ENCODE measurements around the gene FOXL2. TPM values are rescaled to one million over a fixed set of nuclear protein-coding genes. Genes with fewer than 3 reads are reported as not detected.

FOXL2 gene
- total and polyA plus RNA-seq, 2 of the 13 experiments (the other 11 are each of a cell fraction or from before 2014, with no cell fraction given): not detected

DNA sequence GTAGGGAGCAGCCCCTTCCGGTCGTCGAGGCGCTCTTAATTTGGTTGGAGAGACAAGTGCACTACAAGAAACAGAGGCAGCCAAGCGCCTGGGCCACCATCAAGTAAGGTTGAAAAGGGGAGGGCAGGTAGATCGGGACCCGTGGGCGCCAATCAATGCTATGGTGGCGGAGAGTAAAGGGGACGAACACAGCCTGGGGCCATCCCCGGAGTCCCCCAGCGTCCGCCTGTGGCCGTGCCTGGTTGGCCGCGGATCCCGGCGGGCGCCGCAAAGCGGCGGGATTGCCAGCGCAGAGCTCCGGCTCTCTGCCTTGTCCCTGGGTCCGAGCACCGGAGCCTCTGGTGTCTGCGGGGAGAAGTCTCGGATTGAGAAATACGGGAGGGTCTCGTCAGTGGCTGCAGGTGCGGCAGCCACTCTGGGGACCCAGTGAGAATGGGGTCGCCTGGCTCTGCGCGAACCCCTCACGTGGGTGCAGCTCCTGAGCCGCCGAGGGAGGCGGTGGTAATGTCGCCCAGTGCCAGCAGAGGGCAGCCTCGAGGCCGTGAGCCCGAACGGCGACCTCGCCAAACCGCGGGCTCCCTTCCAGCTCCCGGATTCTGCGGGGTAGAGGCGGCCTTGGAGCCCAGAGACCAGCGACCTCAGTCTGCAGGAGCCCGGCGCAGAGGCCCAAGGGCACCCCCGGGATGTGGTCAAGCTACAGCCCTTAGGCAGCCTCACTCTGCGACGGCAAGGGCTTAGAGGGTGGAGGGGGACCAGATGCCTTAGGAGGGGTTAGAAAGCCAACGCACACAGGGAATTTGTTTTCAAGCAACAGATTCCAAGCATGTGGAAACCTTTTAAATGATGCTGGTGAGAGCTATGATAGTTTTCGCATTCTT is 10.8 kb downstream of the FOXL2 start (continued):
- TF ChIP-seq, protein P1, sequence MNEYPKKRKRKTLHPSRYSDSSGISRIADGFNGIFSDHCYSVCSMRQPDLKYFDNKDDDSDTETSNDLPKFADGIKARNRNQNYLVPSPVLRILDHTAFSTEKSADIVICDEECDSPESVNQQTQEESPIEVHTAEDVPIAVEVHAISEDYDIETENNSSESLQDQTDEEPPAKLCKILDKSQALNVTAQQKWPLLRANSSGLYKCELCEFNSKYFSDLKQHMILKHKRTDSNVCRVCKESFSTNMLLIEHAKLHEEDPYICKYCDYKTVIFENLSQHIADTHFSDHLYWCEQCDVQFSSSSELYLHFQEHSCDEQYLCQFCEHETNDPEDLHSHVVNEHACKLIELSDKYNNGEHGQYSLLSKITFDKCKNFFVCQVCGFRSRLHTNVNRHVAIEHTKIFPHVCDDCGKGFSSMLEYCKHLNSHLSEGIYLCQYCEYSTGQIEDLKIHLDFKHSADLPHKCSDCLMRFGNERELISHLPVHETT (CRISPR knock-in tag; conservative IDR thresholded peaks at IDR 0.05): 0 out of 2 replicates have a peak, but pooled peaks have one; percentile 15
- TF ChIP-seq SIX1 (CRISPR knock-in tag; IDR thresholded peaks at IDR 0.05; ENCODE audit: borderline replicate concordance): no peak
- peak; percentile 31; the same call in 1 of the 2 replicates for TF ChIP-seq ZNF121 (CRISPR knock-in tag; IDR thresholded peaks at IDR 0.05)
- TF ChIP-seq ZNF615 (CRISPR knock-in tag; IDR thresholded peaks at IDR 0.05; ENCODE audit: borderline replicate concordance): 0 out of 2 replicates have a peak, but pooled peaks have one; percentile 42
- TF ChIP-seq, protein P2, sequence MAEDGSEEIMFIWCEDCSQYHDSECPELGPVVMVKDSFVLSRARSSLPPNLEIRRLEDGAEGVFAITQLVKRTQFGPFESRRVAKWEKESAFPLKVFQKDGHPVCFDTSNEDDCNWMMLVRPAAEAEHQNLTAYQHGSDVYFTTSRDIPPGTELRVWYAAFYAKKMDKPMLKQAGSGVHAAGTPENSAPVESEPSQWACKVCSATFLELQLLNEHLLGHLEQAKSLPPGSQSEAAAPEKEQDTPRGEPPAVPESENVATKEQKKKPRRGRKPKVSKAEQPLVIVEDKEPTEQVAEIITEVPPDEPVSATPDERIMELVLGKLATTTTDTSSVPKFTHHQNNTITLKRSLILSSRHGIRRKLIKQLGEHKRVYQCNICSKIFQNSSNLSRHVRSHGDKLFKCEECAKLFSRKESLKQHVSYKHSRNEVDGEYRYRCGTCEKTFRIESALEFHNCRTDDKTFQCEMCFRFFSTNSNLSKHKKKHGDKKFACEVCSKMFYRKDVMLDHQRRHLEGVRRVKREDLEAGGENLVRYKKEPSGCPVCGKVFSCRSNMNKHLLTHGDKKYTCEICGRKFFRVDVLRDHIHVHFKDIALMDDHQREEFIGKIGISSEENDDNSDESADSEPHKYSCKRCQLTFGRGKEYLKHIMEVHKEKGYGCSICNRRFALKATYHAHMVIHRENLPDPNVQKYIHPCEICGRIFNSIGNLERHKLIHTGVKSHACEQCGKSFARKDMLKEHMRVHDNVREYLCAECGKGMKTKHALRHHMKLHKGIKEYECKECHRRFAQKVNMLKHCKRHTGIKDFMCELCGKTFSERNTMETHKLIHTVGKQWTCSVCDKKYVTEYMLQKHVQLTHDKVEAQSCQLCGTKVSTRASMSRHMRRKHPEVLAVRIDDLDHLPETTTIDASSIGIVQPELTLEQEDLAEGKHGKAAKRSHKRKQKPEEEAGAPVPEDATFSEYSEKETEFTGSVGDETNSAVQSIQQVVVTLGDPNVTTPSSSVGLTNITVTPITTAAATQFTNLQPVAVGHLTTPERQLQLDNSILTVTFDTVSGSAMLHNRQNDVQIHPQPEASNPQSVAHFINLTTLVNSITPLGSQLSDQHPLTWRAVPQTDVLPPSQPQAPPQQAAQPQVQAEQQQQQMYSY (CRISPR knock-in tag; IDR thresholded peaks at IDR 0.05): peak; percentile 79
- TF ChIP-seq SATB2 (CRISPR knock-in tag; IDR thresholded peaks at IDR 0.05): no peak
- 0 out of 2 replicates have a peak, but pooled peaks have one; percentile 33 for TF ChIP-seq SMAD1 (CRISPR knock-in tag; IDR thresholded peaks at IDR 0.05; ENCODE audit: borderline replicate concordance, low read depth)
- TF ChIP-seq, protein P3, sequence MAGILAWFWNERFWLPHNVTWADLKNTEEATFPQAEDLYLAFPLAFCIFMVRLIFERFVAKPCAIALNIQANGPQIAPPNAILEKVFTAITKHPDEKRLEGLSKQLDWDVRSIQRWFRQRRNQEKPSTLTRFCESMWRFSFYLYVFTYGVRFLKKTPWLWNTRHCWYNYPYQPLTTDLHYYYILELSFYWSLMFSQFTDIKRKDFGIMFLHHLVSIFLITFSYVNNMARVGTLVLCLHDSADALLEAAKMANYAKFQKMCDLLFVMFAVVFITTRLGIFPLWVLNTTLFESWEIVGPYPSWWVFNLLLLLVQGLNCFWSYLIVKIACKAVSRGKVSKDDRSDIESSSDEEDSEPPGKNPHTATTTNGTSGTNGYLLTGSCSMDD (CRISPR knock-in tag; IDR thresholded peaks at IDR 0.05): no peak
- TF ChIP-seq ZNF563 (CRISPR knock-in tag; IDR thresholded peaks at IDR 0.05): peak; percentile 64; the same call in 1 of the 2 replicates
- 0 out of 2 replicates have a peak, but pooled peaks have one; percentile 48 for TF ChIP-seq ZNF776 (CRISPR knock-in tag; IDR thresholded peaks at IDR 0.05)
- 0 out of 2 replicates have a peak, but pooled peaks have one; percentile 38 for TF ChIP-seq KAT7 (CRISPR knock-in tag; IDR thresholded peaks at IDR 0.05; ENCODE audit: borderline replicate concordance)
- TF ChIP-seq, protein P4, sequence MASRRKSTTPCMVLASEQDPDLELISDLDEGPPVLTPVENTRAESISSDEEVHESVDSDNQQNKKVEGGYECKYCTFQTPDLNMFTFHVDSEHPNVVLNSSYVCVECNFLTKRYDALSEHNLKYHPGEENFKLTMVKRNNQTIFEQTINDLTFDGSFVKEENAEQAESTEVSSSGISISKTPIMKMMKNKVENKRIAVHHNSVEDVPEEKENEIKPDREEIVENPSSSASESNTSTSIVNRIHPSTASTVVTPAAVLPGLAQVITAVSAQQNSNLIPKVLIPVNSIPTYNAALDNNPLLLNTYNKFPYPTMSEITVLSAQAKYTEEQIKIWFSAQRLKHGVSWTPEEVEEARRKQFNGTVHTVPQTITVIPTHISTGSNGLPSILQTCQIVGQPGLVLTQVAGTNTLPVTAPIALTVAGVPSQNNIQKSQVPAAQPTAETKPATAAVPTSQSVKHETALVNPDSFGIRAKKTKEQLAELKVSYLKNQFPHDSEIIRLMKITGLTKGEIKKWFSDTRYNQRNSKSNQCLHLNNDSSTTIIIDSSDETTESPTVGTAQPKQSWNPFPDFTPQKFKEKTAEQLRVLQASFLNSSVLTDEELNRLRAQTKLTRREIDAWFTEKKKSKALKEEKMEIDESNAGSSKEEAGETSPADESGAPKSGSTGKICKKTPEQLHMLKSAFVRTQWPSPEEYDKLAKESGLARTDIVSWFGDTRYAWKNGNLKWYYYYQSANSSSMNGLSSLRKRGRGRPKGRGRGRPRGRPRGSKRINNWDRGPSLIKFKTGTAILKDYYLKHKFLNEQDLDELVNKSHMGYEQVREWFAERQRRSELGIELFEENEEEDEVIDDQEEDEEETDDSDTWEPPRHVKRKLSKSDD (CRISPR knock-in tag; IDR thresholded peaks at IDR 0.05; ENCODE audit: low read depth): 0 out of 2 replicates have a peak, but pooled peaks have one; percentile 31
- peak; percentile 38; the same call in 1 of the 2 replicates for TF ChIP-seq KDM5B (CRISPR knock-in tag; IDR thresholded peaks at IDR 0.05; ENCODE audit: borderline replicate concordance)
- 0 out of 2 replicates have a peak, but pooled peaks have one; percentile 46 for TF ChIP-seq BRCA1 (CRISPR knock-in tag; IDR thresholded peaks at IDR 0.05)
- no peak for TF ChIP-seq ZNF549 (CRISPR knock-in tag; IDR thresholded peaks at IDR 0.05)
- 0 out of 2 replicates have a peak, but pooled peaks have one; percentile 51 for TF ChIP-seq ZNF547 (CRISPR knock-in tag; IDR thresholded peaks at IDR 0.05)
- TF ChIP-seq CBX2 (IDR thresholded peaks at IDR 0.05; ENCODE audit: low read depth, low read length): no peak
- no peak for TF ChIP-seq CBX2 (CRISPR knock-in tag; IDR thresholded peaks at IDR 0.05; ENCODE audit: low read depth)
- TF ChIP-seq HNRNPLL (IDR thresholded peaks at IDR 0.05; ENCODE audit: low read depth, low read length, poor library complexity, severe bottlenecking): peak; percentile 77
- peak; percentile 67 for TF ChIP-seq ZNF501 (CRISPR knock-in tag; IDR thresholded peaks at IDR 0.05)
